GM10266 (cell line): ENCODE results near the gene PBRM1.

Source experiments
- DNase-seq: peaks from one replicate; pipeline ENCODE4 v3.0.0; 2012; ENCODE audit errors: extremely low spot score
- CTCF ChIP-seq: IDR thresholded peaks from 2 replicates; pipeline ENCODE4 v1.5.1; 2012; ENCODE audit warnings: mild to moderate bottlenecking, low read depth; ENCODE audit not compliant: control insufficient read depth, insufficient read depth; ENCODE audit errors: missing control alignments

Gene PBRM1

GRCh38 chr3:52570076-52570475, 115.6 kb downstream of the PBRM1 start:
- no peak for TF ChIP-seq CTCF
- DNase-seq, result no peak

DNA sequence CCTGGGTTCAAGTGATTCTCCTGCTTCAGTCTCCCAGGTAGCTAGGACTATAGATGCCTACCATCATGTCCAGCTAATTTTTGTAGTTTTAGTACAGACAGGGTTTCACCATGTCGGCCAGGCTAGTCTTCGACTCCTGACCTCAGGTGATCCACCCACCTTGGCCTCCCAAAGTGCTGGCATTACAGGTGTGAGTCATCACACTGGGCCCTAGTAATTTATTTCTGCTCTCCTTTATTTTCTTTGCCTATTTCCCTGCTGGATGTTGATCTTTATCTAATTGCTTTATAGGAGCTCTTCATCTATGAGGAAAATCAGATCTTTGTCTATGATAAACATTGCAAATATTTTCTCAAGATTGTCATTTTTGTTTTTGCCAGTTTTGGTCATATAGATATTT, 117.6 kb downstream of the PBRM1 start:
- no peak for TF ChIP-seq CTCF
- no peak for DNase-seq

GRCh38 chr3:52563984-52564383, 121.7 kb downstream of the PBRM1 start:
- no peak for TF ChIP-seq CTCF
- DNase-seq, result no peak

- no peak for DNase-seq
- no peak for TF ChIP-seq CTCF
These were observed 124.5 kb downstream of the PBRM1 start for GRCh38 chr3:52561028-52561747.

- DNase-seq, result no peak
- TF ChIP-seq CTCF, result no peak
These were observed 127.3 kb downstream of the PBRM1 start for GRCh38 chr3:52558436-52558835.

GRCh38 chr3:52557011-52557960, 128.4 kb downstream of the PBRM1 start:
- no peak for DNase-seq
- no peak for TF ChIP-seq CTCF

DNA sequence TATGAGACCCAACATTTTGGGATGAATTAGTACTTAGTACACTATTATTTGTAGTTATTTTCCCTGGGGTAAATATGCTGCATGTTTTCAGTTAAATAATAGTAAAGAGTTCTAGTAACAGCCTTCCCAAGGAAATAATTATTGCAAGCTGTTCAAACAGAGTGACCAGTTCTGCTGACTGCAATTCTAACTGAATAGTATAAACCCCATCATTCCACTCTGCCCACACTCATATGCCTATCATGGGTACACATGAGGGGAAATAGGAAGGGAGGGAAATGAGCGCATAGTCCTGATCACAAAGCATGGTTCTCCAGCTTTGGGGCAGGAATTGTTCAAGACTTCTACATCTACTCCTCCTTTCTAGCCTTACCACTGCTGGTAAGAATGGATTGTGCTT, 130.7 kb downstream of the PBRM1 start:
- no peak for TF ChIP-seq CTCF
- DNase-seq, result no peak
